Measurements from ENCODE around the gene ADAMTS2.
"Not testable (repeated sequence)": the region's sequence is repeated elsewhere in the genome, so short reads cannot be mapped to it uniquely, and the experiment has no call there.

Gene ADAMTS2

DNA sequence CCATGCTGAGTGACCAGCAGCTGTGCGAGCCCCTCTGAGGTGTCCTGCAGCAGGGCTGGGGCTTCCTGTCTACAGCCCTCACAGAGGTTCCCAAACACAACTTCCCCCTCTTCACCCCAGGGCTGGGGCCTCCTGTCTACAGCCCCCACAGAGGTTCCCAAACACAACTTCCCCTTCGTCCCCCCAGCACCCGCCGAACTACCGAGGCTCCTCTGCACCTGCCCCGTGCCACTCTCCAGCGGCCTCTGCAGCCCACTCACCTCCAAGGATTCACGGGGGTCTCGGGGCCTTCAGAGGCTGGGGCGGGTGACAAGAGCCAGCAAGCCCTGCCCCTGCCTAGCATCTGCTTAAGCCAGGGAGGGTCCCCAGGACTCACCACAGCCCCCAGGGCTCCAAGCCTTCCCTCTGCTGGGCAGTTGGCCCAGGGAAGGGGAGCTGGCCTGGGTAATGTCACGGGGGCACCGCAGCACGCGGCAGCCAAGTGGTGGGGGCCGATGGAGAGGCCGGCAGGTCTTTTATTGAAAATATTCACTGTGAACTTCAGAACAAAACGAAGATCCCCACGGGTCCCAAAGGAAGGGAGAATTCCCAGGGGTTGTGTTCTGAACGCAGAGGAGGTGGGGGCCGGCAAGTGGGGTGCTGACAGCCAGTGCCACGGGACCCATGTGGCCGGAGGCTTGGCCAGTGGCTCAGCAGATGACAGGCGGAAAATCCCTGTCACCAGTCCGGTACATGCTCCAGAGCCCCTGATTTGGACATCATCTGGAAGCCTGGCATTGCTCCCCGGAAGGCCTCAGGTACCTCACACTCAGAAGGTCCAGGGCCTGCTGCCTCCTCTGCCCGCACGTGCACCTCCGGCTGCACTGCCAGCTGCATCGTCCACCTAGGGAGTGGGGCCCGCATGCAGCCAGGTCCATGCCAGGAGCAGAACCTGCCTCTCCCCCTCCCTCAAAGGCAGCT is 125.3 kb downstream of the ADAMTS2 start:
- no peak overlapping the region for H3K4me3 ChIP-seq (ENCODE audit: low read depth, low read length)
- TF ChIP-seq, protein P1, sequence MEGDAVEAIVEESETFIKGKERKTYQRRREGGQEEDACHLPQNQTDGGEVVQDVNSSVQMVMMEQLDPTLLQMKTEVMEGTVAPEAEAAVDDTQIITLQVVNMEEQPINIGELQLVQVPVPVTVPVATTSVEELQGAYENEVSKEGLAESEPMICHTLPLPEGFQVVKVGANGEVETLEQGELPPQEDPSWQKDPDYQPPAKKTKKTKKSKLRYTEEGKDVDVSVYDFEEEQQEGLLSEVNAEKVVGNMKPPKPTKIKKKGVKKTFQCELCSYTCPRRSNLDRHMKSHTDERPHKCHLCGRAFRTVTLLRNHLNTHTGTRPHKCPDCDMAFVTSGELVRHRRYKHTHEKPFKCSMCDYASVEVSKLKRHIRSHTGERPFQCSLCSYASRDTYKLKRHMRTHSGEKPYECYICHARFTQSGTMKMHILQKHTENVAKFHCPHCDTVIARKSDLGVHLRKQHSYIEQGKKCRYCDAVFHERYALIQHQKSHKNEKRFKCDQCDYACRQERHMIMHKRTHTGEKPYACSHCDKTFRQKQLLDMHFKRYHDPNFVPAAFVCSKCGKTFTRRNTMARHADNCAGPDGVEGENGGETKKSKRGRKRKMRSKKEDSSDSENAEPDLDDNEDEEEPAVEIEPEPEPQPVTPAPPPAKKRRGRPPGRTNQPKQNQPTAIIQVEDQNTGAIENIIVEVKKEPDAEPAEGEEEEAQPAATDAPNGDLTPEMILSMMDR (IDR thresholded peaks at IDR 0.05; ENCODE audit: insufficient read depth, low read length, missing control alignments): no peak
- no peak for DNase-seq (ENCODE audit: low read depth, low spot score)
- ChIA-PET POLR2A (no interaction called here), CTCF (no interaction called here)

DNA sequence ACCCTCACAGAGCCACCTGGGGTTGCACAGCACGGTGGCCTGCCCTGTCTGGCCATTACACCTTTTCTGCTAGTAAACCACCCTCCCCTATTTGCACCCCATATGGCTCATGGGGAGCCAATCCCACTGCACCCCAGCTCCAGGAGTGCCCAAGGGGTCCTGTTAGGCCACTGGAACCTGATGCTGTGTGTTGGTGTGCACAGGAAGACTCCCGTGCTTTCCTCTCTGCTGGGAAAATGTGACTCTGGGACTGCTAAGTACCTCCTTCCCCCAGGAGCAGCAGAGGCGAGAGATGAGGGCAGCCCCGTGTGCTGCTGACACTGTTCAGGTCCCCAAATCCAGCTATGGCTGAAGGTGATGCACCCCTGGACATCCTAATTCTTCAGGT is 126.3 kb downstream of the ADAMTS2 start:
- ChIA-PET POLR2A (no interaction called here), CTCF (no interaction called here)
- TF ChIP-seq, protein P1 (IDR thresholded peaks at IDR 0.05; ENCODE audit: insufficient read depth, low read length, missing control alignments): no peak
- H3K4me3 ChIP-seq (ENCODE audit: low read depth, low read length): no peak overlapping the region
- DNase-seq (ENCODE audit: low read depth, low spot score): no peak

DNA sequence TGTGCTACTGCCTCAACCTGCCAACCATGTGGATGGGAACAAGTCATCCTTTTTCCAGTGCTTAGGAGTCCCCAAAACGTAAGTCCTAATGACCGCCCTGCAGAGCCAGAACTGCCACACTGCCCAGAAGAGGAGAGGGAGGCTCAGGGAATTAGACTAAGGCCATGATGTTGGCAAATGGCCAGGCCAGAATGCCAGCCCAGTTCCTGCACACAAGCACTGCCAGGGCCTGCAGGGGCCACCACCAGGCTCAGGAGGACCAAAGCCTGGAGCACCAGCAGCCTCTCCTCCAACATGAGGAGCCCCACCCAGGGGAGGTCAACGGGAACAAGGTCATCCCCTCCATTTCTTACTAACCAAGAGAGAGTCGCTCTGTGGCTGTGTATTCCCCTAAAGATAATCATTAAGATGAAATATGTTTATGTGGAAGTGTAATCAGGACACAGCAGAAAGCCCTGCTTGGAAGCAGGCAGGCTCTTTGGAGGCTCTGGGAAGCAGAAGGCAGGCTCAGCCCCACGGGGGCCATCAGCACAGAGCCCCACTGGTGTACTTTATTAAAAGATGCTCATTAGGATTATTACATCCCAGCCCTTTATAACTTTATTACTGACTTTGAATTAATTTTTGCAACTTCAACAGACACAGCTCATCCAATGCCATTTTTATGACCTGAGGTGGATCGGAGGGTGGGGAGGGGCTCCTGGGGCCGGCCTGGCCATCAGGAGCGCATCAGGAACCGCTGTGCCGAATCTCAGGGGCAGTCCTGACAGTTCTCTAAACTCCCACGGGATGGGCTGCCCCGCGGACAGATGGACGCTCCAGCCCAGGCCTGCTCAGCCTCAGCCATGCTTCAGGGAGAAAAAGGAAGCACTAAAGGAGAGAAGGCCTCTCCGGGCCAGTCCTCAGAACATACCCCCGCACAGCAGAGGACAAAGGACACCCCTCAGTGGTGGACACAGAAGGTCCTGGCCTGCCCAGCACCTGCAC is 127.0 kb downstream of the ADAMTS2 start:
- TF ChIP-seq, protein P1 (IDR thresholded peaks at IDR 0.05; ENCODE audit: insufficient read depth, low read length, missing control alignments): no peak
- no peak overlapping the region for H3K4me3 ChIP-seq (ENCODE audit: low read depth, low read length)
- ChIA-PET CTCF (no interaction called here), POLR2A (no interaction called here)
- DNase-seq (ENCODE audit: low read depth, low spot score): no peak

DNA sequence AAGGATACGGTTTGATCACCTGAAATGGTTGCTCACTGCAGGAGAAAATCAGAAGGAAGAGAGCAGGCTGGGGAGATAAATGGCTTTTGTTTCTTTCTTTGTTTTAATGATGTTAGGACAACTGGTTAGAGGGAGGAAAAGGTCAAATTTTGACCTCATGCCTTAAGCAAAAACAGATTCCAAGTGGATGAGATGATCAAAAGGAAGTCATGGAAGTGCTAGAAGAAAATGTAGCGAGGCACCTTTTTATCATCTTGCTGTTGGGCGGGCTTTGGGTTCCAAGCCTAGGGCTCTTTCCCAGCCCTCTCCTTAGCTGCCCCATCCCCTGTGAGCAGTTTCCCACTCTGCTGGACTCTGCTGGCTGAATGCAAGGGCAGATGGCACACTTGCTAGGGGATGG is 127.9 kb downstream of the ADAMTS2 start:
- H3K4me3 ChIP-seq (ENCODE audit: low read depth, low read length): no peak overlapping the region
- ChIA-PET POLR2A (no interaction called here), CTCF (no interaction called here)
- TF ChIP-seq, protein P1 (IDR thresholded peaks at IDR 0.05; ENCODE audit: insufficient read depth, low read length, missing control alignments): no peak
- no peak for DNase-seq (ENCODE audit: low read depth, low spot score)

DNA sequence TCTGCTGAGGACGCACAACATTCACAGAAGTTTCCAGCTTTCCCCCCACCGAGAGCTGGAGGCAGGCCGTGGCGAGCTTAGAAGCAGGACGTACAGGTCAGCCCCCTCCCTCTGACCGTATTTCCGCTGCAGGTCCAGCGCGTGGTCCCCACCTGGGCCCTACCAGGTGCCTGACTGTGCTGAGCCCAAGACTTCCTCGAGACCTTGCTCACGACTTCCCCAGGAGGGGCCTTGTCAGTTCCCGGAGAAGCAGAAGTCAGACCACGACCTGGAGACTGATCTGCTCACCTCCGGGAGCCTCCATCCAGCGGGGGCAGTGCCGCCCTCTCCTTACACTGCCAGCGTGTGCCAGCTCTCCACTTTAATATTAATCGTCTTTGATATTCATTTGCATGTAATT is 128.9 kb downstream of the ADAMTS2 start:
- H3K4me3 ChIP-seq (ENCODE audit: low read depth, low read length); CTCF ChIA-PET; DNase-seq (ENCODE audit: low read depth, low spot score); POLR2A ChIA-PET: not testable (repeated sequence)

DNA sequence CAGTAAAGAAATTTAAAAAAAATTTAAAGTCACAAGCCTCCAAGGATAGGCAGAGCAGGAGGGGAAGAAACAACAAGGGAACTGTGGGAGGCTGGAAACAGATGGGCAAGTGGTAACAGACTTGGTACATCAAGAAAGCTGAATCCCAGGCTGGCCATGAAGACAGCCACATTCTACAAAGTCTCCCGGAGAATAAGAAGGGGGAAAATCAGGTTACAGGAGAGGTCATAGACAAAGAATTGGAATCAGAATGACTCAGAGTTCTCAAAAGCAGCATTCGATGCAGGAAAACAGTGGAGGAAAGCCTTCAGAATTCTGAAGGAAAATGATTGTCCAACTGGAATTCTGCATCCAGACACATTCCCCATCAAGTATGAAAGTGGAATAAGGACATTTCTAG is 129.7 kb downstream of the ADAMTS2 start:
- ChIA-PET POLR2A (interaction anchor here (0.6 kb wide), 1 partner anchor 25 kb away, joined by 3 read pairs; no protein-coding TSS in a partner anchor), CTCF (interaction anchor here (1.0 kb wide), 1 partner anchor 23 kb away, joined by 3 read pairs; no protein-coding TSS in a partner anchor)
- TF ChIP-seq, protein P1 (IDR thresholded peaks at IDR 0.05; ENCODE audit: insufficient read depth, low read length, missing control alignments): no peak
- no peak for DNase-seq (ENCODE audit: low read depth, low spot score)
- H3K4me3 ChIP-seq (ENCODE audit: low read depth, low read length): no peak overlapping the region
